Esophagus muscularis mucosa (tissue), 4 donors: ENCODE results near the gene CATSPER4. TPM values are rescaled to one million over a fixed set of nuclear protein-coding genes. Genes with fewer than 3 reads are reported as not detected.
"Not testable (repeated sequence)": the region's sequence is repeated elsewhere in the genome, so short reads cannot be mapped to it uniquely, and the experiment has no call there.

Experiments
- DNase-seq: peaks from one replicate; pipeline ENCODE4 v3.0.0-alpha.2; 2017; ENCODE audit errors: extremely low spot score
- H3K27ac ChIP-seq, 4 donors: fragments of 200-600 bp; sonication (generic); replicated peaks in 1 of 4; 1 replicate in 3 of 4; 2 replicates in 1 of 4; pipeline ENCODE4 v1.5.1; 2016 to 2019; ENCODE audit warnings: mild to moderate bottlenecking in 1 of 4
- H3K27me3 ChIP-seq, 4 donors: fragments of 200-600 bp; sonication (generic); one replicate each; pipeline versions ENCODE4 v1.5.1 to v1.6.0; 2016 to 2019
- H3K36me3 ChIP-seq, 4 donors: fragments of 200-600 bp; sonication (generic); one replicate each; pipeline ENCODE4 v1.5.1; 2016 to 2019
- H3K4me1 ChIP-seq, 4 donors: fragments of 200-600 bp; sonication (generic); one replicate each; pipeline ENCODE4 v1.5.1; 2016 to 2019
- H3K4me3 ChIP-seq, 4 donors: fragments of 200-600 bp; sonication (generic); 1 replicate in 2 of 4; 2 replicates in 2 of 4; pipeline ENCODE4 v1.5.1; 2016 to 2019; ENCODE audit warnings: mild to moderate bottlenecking in 4 of 4, moderate library complexity in 1 of 4
- H3K9me3 ChIP-seq, 4 donors: fragments of 200-600 bp; sonication (generic); 1 replicate in 3 of 4; 2 replicates in 1 of 4; pipeline ENCODE4 v1.5.1; 2016 to 2019
- EP300 ChIP-seq: sonication (generic); formaldehyde crosslinking; IDR thresholded peaks from one replicate; pipeline ENCODE4 v1.6.1; 2017; ENCODE audit warnings: antibody characterized with exemption
- POLR2A ChIP-seq: fragments of 450-650 bp; IDR thresholded peaks from one replicate; pipeline ENCODE4 v1.6.1; 2017; ENCODE audit warnings: antibody characterized with exemption, moderate library complexity, mild to moderate bottlenecking, low read depth
- POLR2AphosphoS5 ChIP-seq, 2 donors: sonication (generic); formaldehyde crosslinking; IDR thresholded peaks; one replicate each; pipeline ENCODE4 v1.6.1; 2017; ENCODE audit warnings: antibody characterized with exemption in 2 of 2
- WGBS: methylation state at CpG from one replicate; pipeline ENCODE4 v1.1.5; 2018; 5-methylcytosine and 5-hydroxymethylcytosine counted together
- intact Hi-C: fragments of 100-400 bp; cut with DNase I; formaldehyde crosslinking; loops from one replicate; pipeline ENCODE4 v1.15.1; 2023
- total RNA-seq, 4 donors: library from RNA; depleted of rRNA; stranded (reverse); fragments of >200 nt; gene quantifications; one replicate each; pipeline versions ENCODE4 v1.1.0 to v1.2.1, GENCODE V29; 2016
- TF ChIP-seq, protein P1 (sequence below), 3 experiments: fragments of 200-600 bp in 2 of 3; fragments of 450-650 bp in 1 of 3; sonication (generic) in 2 of 3; IDR thresholded peaks; one replicate each; pipeline ENCODE4 v1.5.1; 2017 to 2019; ENCODE audit warnings: antibody characterized with exemption in 3 of 3, mild to moderate bottlenecking in 2 of 3, moderate library complexity in 1 of 3

CATSPER4 gene
- total RNA-seq, 4 donors from 2014 or later = not detected

GRCh38 chr1:26220199-26220912 lies 30.0 kb downstream of the CATSPER4 start:
- TF ChIP-seq POLR2AphosphoS5 (IDR thresholded peaks at IDR 0.05) (no peak), EP300 (no peak), POLR2A (no peak)
- TF ChIP-seq, protein P1, sequence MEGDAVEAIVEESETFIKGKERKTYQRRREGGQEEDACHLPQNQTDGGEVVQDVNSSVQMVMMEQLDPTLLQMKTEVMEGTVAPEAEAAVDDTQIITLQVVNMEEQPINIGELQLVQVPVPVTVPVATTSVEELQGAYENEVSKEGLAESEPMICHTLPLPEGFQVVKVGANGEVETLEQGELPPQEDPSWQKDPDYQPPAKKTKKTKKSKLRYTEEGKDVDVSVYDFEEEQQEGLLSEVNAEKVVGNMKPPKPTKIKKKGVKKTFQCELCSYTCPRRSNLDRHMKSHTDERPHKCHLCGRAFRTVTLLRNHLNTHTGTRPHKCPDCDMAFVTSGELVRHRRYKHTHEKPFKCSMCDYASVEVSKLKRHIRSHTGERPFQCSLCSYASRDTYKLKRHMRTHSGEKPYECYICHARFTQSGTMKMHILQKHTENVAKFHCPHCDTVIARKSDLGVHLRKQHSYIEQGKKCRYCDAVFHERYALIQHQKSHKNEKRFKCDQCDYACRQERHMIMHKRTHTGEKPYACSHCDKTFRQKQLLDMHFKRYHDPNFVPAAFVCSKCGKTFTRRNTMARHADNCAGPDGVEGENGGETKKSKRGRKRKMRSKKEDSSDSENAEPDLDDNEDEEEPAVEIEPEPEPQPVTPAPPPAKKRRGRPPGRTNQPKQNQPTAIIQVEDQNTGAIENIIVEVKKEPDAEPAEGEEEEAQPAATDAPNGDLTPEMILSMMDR (IDR thresholded peaks at IDR 0.05) = no peak
- Histone ChIP-seq H3K4me1 (peaks cover 5 to 7% (median 6%) of the 10 kb centered on the region in 4 donors), H3K27me3 (peaks cover 0 to 48% (median 2%) of the 10 kb centered on the region in 4 donors), H3K36me3 (no peaks in the 10 kb centered on the region), H3K4me3 (no peak overlapping the region), H3K9me3 (no peaks in the 10 kb centered on the region), H3K27ac (no peak overlapping the region)
- 82% methylated on average over 20 of the region's 27 CpGs for WGBS
- intact Hi-C loops = no loop called here
- DNase-seq = no peak

- H3K4me1 ChIP-seq = peaks cover 11 to 14% (median 12%) of the 10 kb centered on the region in 4 donors
- H3K27me3 ChIP-seq = peaks cover 0 to 56% (median 5%) of the 10 kb centered on the region in 4 donors
- DNase-seq = no peak
- H3K4me3 ChIP-seq = no peak overlapping the region
- TF ChIP-seq POLR2AphosphoS5 (IDR thresholded peaks at IDR 0.05) = no peak
- intact Hi-C loops = no loop called here
- no peaks in the 10 kb centered on the region for H3K36me3 ChIP-seq
- H3K9me3 ChIP-seq = no peaks in the 10 kb centered on the region
- WGBS = 94% methylated on average over 2 of the region's 2 CpGs
- H3K27ac ChIP-seq = no peak overlapping the region
Measured at GRCh38 chr1:26221094-26221493, 30.7 kb downstream of the CATSPER4 start.

- Histone ChIP-seq H3K27ac (no peak overlapping the region), H3K4me3 (peak overlapping the region in 3 of 4 donors; percentile 41 to 48 (median 47)), H3K9me3 (no peaks in the 10 kb centered on the region), H3K27me3 (peaks cover 0 to 57% (median 9%) of the 10 kb centered on the region in 4 donors), H3K36me3 (no peaks in the 10 kb centered on the region), H3K4me1 (peaks cover 11 to 15% (median 12%) of the 10 kb centered on the region in 4 donors)
- intact Hi-C loops = no loop called here
- no peak for DNase-seq
- TF ChIP-seq POLR2A (no peak), EP300 (no peak), POLR2AphosphoS5 (IDR thresholded peaks at IDR 0.05) (no peak)
- TF ChIP-seq, protein P1 (IDR thresholded peaks at IDR 0.05) = no peak
- 79% methylated on average over 7 of the region's 7 CpGs for WGBS
Measured at GRCh38 chr1:26224606-26225005, 34.2 kb downstream of the CATSPER4 start.

DNA sequence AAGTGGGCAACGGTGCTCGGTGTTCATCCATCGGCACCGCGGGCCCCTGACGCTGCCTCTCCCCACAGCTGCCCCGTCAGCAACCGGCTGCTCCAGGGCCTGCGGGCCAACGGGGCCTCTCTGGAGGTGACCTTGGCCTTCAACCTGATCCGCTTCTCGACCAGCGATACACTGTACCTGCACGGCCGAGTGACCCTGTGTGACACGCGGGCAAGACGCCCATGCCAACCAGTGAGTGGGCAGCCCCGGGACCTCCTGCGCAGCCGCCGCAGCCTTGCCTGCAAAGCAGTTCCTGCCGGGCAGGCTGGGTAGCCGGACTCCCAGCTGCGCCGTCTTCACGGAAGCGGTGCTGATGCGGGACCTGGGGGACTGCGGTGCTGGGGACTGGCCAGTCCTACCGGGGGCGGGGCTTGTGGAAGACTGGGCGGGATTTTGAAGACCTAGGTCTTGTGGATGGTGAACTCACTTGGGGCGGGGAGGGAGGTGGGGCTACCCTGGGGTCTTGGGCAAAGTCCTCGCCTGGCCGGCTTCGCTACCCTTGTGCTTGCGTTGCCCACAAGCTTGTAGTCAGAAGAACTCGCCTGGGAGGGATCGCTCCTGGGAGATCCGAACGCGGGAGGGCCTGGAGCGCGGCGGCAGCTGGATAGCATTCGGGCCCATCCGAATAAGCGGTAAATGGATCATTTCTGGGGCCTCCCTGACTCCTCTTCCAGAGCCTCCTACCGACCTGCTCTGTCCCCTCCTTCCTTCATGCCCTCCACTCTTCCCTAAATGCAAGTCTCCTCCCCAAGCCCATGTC lies 34.8 kb downstream of the CATSPER4 start:
- intact Hi-C loops = no loop called here
- no peak for DNase-seq
- no peak for TF ChIP-seq POLR2A
- Histone ChIP-seq H3K36me3 (no peaks in the 10 kb centered on the region), H3K27ac (no peak overlapping the region), H3K4me3 (peak overlapping the region; percentile 41 to 56 (median 48)), H3K4me1 (peaks cover 11 to 15% (median 12%) of the 10 kb centered on the region in 4 donors), H3K27me3 (peaks cover 0 to 57% (median 9%) of the 10 kb centered on the region in 4 donors), H3K9me3 (no peaks in the 10 kb centered on the region)
- 8% methylated on average over 35 of the region's 50 CpGs for WGBS

- DNase-seq, H3K27ac ChIP-seq, H3K36me3 ChIP-seq, H3K9me3 ChIP-seq, H3K4me3 ChIP-seq: not testable (repeated sequence)
- WGBS = 76% methylated on average over 2 of the region's 2 CpGs
- intact Hi-C loops = loop anchor here (5.0 kb wide), 1 partner anchor 118 kb away; the partner anchor contains the start of gene PDIK1L
- peaks cover 3 to 16% (median 15%) of the 10 kb centered on the region in 4 donors for H3K4me1 ChIP-seq
- peaks cover 0 to 23% (median 6%) of the 10 kb centered on the region in 4 donors for H3K27me3 ChIP-seq
Measured at GRCh38 chr1:26230682-26231081, 40.3 kb downstream of the CATSPER4 start.
